ENCODE data around the gene GCG. TPM values are rescaled to one million over a fixed set of nuclear protein-coding genes. Genes with fewer than 3 reads are reported as not detected.

The GCG gene
- total RNA-seq, 4 donors from 2014 or later, result 1.8 TPM; not detected in 3

DNA sequence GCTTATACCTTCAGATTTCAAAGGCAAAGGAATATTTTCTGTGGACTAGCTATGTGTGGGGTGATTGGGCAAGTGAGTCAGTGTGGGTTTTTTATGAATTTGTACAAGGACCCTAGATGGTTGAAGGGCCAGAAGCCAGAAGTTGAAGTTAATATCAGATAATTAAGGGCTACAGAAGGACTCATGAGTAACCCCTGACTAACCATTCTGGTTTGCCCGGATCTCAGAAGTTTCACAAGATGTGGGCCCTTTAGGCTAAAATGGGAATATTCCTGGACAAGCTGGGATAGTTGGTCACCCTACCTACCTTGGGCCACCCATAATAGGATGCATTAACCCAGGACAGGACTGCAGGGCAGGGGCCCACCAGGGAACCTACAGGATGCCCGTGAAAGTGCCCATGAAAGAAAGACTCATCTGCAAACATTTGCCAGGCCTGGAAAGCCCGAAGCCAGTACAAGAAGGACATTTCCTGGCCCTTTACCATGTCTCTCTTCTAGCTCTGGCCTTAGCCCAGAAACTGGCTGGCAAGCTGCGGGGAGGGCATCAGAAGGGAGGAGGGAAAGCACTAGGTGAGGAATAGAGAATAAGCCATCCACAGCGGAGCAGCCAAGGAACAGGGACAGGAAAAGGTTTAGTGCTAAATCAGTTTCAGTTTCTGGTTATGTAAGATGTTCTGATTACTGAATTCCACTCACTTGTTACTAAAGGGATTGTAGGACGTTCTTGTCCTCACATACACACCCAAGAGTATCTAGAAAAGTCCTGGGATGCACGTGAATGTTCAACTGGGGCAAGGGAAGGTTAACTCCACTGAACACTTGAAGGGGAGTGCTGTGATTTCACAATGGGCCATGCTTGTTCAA is 33.6 kb downstream of the GCG start:
- TF ChIP-seq, protein P1, sequence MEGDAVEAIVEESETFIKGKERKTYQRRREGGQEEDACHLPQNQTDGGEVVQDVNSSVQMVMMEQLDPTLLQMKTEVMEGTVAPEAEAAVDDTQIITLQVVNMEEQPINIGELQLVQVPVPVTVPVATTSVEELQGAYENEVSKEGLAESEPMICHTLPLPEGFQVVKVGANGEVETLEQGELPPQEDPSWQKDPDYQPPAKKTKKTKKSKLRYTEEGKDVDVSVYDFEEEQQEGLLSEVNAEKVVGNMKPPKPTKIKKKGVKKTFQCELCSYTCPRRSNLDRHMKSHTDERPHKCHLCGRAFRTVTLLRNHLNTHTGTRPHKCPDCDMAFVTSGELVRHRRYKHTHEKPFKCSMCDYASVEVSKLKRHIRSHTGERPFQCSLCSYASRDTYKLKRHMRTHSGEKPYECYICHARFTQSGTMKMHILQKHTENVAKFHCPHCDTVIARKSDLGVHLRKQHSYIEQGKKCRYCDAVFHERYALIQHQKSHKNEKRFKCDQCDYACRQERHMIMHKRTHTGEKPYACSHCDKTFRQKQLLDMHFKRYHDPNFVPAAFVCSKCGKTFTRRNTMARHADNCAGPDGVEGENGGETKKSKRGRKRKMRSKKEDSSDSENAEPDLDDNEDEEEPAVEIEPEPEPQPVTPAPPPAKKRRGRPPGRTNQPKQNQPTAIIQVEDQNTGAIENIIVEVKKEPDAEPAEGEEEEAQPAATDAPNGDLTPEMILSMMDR (IDR thresholded peaks at IDR 0.05), result no peak
- peak in 1 of 2 donors; percentile 14 for TF ChIP-seq EP300 (IDR thresholded peaks at IDR 0.05)
- no peak for TF ChIP-seq POLR2A (IDR thresholded peaks at IDR 0.05)
- 58 to 64% methylated on average over 7 of the region's 7 CpGs for WGBS, 2 donors
- Histone ChIP-seq H3K27ac (peak overlapping the region in 1 of 4 donors; percentile 8), H3K4me1 (peaks cover 0 to 18% (median 3%) of the 10 kb centered on the region in 4 donors), H3K9me3 (peaks cover 0 to 10% (median 0%) of the 10 kb centered on the region in 4 donors), H3K4me3 (no peak overlapping the region), H3K36me3 (no peaks in the 10 kb centered on the region), H3K27me3 (no peaks in the 10 kb centered on the region)
- no peak for DNase-seq (ENCODE audit: low spot score in 2 of 2)

DNA sequence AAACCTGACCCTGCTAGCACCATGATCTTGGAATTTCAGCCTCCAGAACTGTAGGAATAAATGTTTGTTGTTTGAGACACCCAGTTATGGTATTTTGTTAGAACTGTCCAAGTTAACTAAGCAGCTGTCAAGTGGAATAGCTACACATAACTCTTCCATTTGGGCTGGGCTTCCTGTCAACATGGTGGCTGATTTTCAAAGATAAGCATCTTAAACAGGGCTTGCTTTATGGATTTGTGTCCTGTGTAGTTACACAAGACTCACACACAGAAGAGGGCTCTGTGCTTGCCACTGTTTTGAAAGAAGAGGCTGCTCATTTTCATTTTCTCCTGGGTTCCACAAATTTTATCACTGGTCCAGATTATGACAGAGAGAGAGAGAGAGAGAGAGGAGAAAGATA is 35.7 kb downstream of the GCG start:
- TF ChIP-seq, protein P1 (IDR thresholded peaks at IDR 0.05), result no peak
- TF ChIP-seq POLR2A (IDR thresholded peaks at IDR 0.05), result no peak
- no peak for TF ChIP-seq EP300 (IDR thresholded peaks at IDR 0.05)
- H3K36me3 ChIP-seq, result no peaks in the 10 kb centered on the region
- no peak overlapping the region for H3K27ac ChIP-seq
- peaks cover 0 to 10% (median 0%) of the 10 kb centered on the region in 4 donors for H3K9me3 ChIP-seq
- H3K27me3 ChIP-seq, result no peaks in the 10 kb centered on the region
- no peak overlapping the region for H3K4me3 ChIP-seq
- peaks cover 0 to 21% (median 3%) of the 10 kb centered on the region in 4 donors for H3K4me1 ChIP-seq
- no peak for DNase-seq (ENCODE audit: low spot score in 2 of 2)

DNA sequence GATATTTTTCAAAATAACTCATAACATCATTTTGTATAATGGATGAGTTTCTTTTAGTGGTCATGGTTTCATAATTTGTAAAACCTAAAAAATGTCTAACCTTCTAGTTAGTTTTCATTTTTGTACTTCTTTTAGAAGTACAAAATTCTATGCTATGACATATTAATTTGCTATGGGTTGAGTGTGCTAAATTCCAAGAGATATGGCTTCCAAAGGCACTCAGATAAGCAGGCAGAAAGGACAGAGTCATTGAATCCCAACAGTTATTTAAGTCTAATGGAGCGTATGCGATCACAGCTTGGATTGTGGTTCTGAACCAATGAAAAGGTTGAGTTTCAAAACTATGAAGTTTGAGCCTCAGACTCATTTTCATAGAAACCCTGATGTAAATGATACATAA is 37.0 kb downstream of the GCG start:
- Histone ChIP-seq H3K36me3 (no peaks in the 10 kb centered on the region), H3K4me1 (peaks cover 0 to 21% (median 3%) of the 10 kb centered on the region in 4 donors), H3K9me3 (peaks cover 0 to 10% (median 0%) of the 10 kb centered on the region in 4 donors), H3K27ac (no peak overlapping the region), H3K4me3 (no peak overlapping the region), H3K27me3 (no peaks in the 10 kb centered on the region)
- 96 to 100% methylated on average over 2 of the region's 2 CpGs for WGBS, 2 donors
- TF ChIP-seq EP300 (IDR thresholded peaks at IDR 0.05) (no peak), POLR2A (IDR thresholded peaks at IDR 0.05) (no peak)
- TF ChIP-seq, protein P1 (IDR thresholded peaks at IDR 0.05), result no peak
- no peak for DNase-seq (ENCODE audit: low spot score in 2 of 2)

DNA sequence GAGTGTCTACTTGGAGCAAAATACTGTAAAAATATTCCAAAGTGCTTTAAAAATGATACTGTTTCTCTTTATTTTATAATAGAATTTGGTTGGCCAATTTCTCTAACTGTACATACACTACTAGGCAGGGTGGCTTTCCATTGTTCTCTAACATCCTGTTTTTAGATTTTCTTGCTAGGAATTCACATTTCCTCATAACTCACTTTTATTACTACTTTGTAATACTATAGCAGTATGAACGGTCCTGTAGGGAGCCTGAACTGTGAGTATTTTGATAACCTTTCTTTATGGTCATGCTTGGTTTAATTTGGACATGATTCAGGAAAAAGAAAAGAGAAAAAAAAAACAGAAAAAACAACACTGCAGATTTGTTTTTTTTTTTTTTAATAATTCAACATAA is 37.8 kb downstream of the GCG start:
- DNase-seq (ENCODE audit: low spot score in 2 of 2), result no peak
- WGBS, 2 donors, result 3 to 5% methylated on average over 1 of the region's 1 CpG

More for the DNA sequence above, 37.8 kb downstream of the GCG start:
- Histone ChIP-seq H3K4me3 (no peak overlapping the region), H3K27me3 (no peaks in the 10 kb centered on the region), H3K27ac (no peak overlapping the region), H3K4me1 (peaks cover 0 to 21% (median 3%) of the 10 kb centered on the region in 4 donors), H3K36me3 (no peaks in the 10 kb centered on the region), H3K9me3 (peaks cover 0 to 10% (median 0%) of the 10 kb centered on the region in 4 donors)
- TF ChIP-seq POLR2A (IDR thresholded peaks at IDR 0.05) (no peak), EP300 (IDR thresholded peaks at IDR 0.05) (no peak)
- TF ChIP-seq, protein P1 (IDR thresholded peaks at IDR 0.05), result no peak

Data from tibial nerve (tissue), 4 donors.